Right lobe of liver (tissue), 6 donors: ENCODE data around the gene MICU1. TPM values are rescaled to one million over a fixed set of nuclear protein-coding genes. Genes with fewer than 3 reads are reported as not detected.
A peak's percentile ranks its signal among the peaks of the same experiment; 100 is the strongest.

Experiments used
- ATAC-seq, 4 donors: fragments of 200-7000 bp; cut with Tn5 transposase; one replicate each; pipeline ENCODE4 v1.9.1; 2020; ENCODE audit warnings: mild to moderate bottlenecking in 4 of 4, moderate library complexity in 4 of 4
- DNase-seq, 3 donors: peaks; one replicate each; pipeline ENCODE4 v3.0.0-alpha.2; 2020
- H3K27ac ChIP-seq, 3 donors: fragments of 200-600 bp; one replicate each; pipeline ENCODE4 v1.8.0; 2022
- H3K27me3 ChIP-seq, 2 donors: fragments of 200-600 bp; one replicate each; pipeline ENCODE4 v1.8.0; 2022
- H3K36me3 ChIP-seq, 4 donors: fragments of 200-600 bp; sonication (generic) in 1 of 4; one replicate each; pipeline versions ENCODE4 v1.5.1 to v1.8.0; 2017 to 2022; ENCODE audit warnings: control low read depth in 1 of 4
- H3K4me1 ChIP-seq, 4 donors: fragments of 200-600 bp; sonication (generic) in 1 of 4; one replicate each; pipeline versions ENCODE4 v1.5.1 to v1.8.0; 2017 to 2022; ENCODE audit warnings: control low read depth in 1 of 4
- H3K4me3 ChIP-seq, 3 donors: fragments of 200-600 bp; one replicate each; pipeline ENCODE4 v1.8.0; 2022
- H3K9me3 ChIP-seq, 4 donors: fragments of 200-600 bp; sonication (generic) in 1 of 4; one replicate each; pipeline versions ENCODE4 v1.5.1 to v1.8.0; 2017 to 2022; ENCODE audit warnings: control low read depth in 1 of 4
- CTCF ChIP-seq, 4 donors: fragments of 200-600 bp in 3 of 4; fragments of 450-650 bp in 1 of 4; IDR thresholded peaks; one replicate each; pipeline versions ENCODE4 v1.5.1 to v1.8.0; 2016 to 2022; ENCODE audit warnings: antibody characterized with exemption in 4 of 4, mild to moderate bottlenecking in 2 of 4
- POLR2A ChIP-seq: fragments of 450-650 bp; IDR thresholded peaks from one replicate; pipeline ENCODE4 v1.6.1; 2017; ENCODE audit warnings: antibody characterized with exemption, mild to moderate bottlenecking
- WGBS: methylation state at CpG from one replicate; pipeline ENCODE4 v1.1.6; 2018; ENCODE audit warnings: low coverage, low lambda C conversion rate; ENCODE audit not compliant: insufficient coverage; ENCODE audit errors: missing lambda C conversion rate; 5-methylcytosine and 5-hydroxymethylcytosine counted together
- intact Hi-C, 2 donors: fragments of 100-400 bp; cut with DNase I; formaldehyde crosslinking; loops; one replicate each; pipeline versions ENCODE4 v1.11.2 to v1.14.1; 2022
- total RNA-seq, 6 experiments: library from RNA; depleted of rRNA in 2 of 6; stranded (reverse); fragments of >200 nt in 2 of 6; fragmentation: NEBNext Ultra II Directional in 3 of 6; extraction: Animal tissue kit (Norgen Biotek cat#: 25700) in 3 of 6; gene quantifications; one replicate each; pipeline versions ENCODE4 v1.1.0 to v1.2.4, GENCODE V29; 2016 to 2023
- donor health status: DM: no; HTN: yes; CAD: no.
- donor health status: DM: no; HTN: no; CAD: no.
- donor health status: DM: no; HTN: no; CAD: no.
- donor health status: DM: no; HTN: yes; CAD: no.
- donor health status: DM: no; HTN: yes; CAD: no.

MICU1 gene
- total RNA-seq, 6 experiments from 2014 or later, result 25.3 to 55.3 (median 38.2) TPM

- intact Hi-C loops, result no loop called here
- Histone ChIP-seq H3K9me3 (no peaks in the 10 kb centered on the region), H3K27ac (peak overlapping the region in 2 of 3 donors; percentile 57 to 65), H3K4me3 (peak overlapping the region; percentile 5 to 55 (median 44)), H3K36me3 (no peaks in the 10 kb centered on the region), H3K27me3 (no peaks in the 10 kb centered on the region), H3K4me1 (peaks cover 0 to 27% (median 7%) of the 10 kb centered on the region in 4 donors)
- peak; percentile 60 to 78 (median 66) for ATAC-seq
- 45% methylated on average over 3 of the region's 3 CpGs for WGBS
- TF ChIP-seq CTCF (IDR thresholded peaks at IDR 0.05) (no peak), POLR2A (no peak)
- no peak for DNase-seq
Measured at GRCh38 chr10:72523932-72524396, 101.9 kb downstream of the MICU1 start.

GRCh38 chr10:72523062-72523461 is 102.8 kb downstream of the MICU1 start:
- Histone ChIP-seq H3K9me3 (no peaks in the 10 kb centered on the region), H3K36me3 (no peaks in the 10 kb centered on the region), H3K27me3 (no peaks in the 10 kb centered on the region), H3K27ac (peak overlapping the region in 2 of 3 donors; percentile 57 to 65), H3K4me1 (peaks cover 0 to 27% (median 7%) of the 10 kb centered on the region in 4 donors), H3K4me3 (peak overlapping the region; percentile 5 to 55 (median 44))
- ATAC-seq (peak; percentile 51 to 77 (median 74)), DNase-seq (no peak)
- intact Hi-C loops, result no loop called here
- 42% methylated on average over 5 of the region's 5 CpGs for WGBS
- TF ChIP-seq POLR2A, result no peak
- TF ChIP-seq CTCF (IDR thresholded peaks at IDR 0.05), result no peak

GRCh38 chr10:72517244-72517643 is 108.6 kb downstream of the MICU1 start:
- H3K9me3 ChIP-seq, result no peaks in the 10 kb centered on the region
- no peak for TF ChIP-seq CTCF (IDR thresholded peaks at IDR 0.05)
- TF ChIP-seq POLR2A, result no peak
- H3K4me3 ChIP-seq, result no peak overlapping the region
- no peak for ATAC-seq
- DNase-seq, result no peak
- H3K27me3 ChIP-seq, result no peaks in the 10 kb centered on the region
- no peak overlapping the region for H3K27ac ChIP-seq
- H3K36me3 ChIP-seq, result no peaks in the 10 kb centered on the region
- intact Hi-C loops, result no loop called here
- WGBS, result 95% methylated on average over 8 of the region's 8 CpGs
- H3K4me1 ChIP-seq, result peaks cover 0 to 28% (median 8%) of the 10 kb centered on the region in 4 donors

GRCh38 chr10:72515455-72515854 is 110.4 kb downstream of the MICU1 start:
- Histone ChIP-seq H3K27ac (peak overlapping the region in 1 of 3 donors; percentile 17), H3K27me3 (no peaks in the 10 kb centered on the region), H3K4me1 (peaks cover 0 to 31% (median 6%) of the 10 kb centered on the region in 4 donors), H3K4me3 (no peak overlapping the region), H3K36me3 (no peaks in the 10 kb centered on the region), H3K9me3 (no peaks in the 10 kb centered on the region)
- peak; percentile 43 to 77 (median 70) for ATAC-seq
- TF ChIP-seq CTCF (IDR thresholded peaks at IDR 0.05), result no peak
- TF ChIP-seq POLR2A, result no peak
- intact Hi-C loops, result no loop called here
- 42% methylated on average over 2 of the region's 2 CpGs for WGBS
- DNase-seq, result no peak

- H3K9me3 ChIP-seq, result no peaks in the 10 kb centered on the region
- TF ChIP-seq CTCF (IDR thresholded peaks at IDR 0.05) (no peak), POLR2A (no peak)
- intact Hi-C loops, result no loop called here
- H3K4me3 ChIP-seq, result no peak overlapping the region
- no peaks in the 10 kb centered on the region for H3K27me3 ChIP-seq
- H3K27ac ChIP-seq, result no peak overlapping the region
- ATAC-seq (no peak), DNase-seq (no peak)
- H3K4me1 ChIP-seq, result peaks cover 0 to 34% (median 6%) of the 10 kb centered on the region in 4 donors
- H3K36me3 ChIP-seq, result no peaks in the 10 kb centered on the region
Measured at GRCh38 chr10:72513910-72514309, 112.0 kb downstream of the MICU1 start.
